ENCODE measurements around the gene RSPRY1.
"Not testable (repeated sequence)": the region's sequence is repeated elsewhere in the genome, so short reads cannot be mapped to it uniquely, and the experiment has no call there.

The RSPRY1 gene

GRCh38 chr16:57270221-57271062 is 84.3 kb downstream of the RSPRY1 start:
- in situ Hi-C loops (cut with HindIII; ENCODE audit: low pct_unique_long_range_greater_than_20kb, low sequenced_read_pairs) = no loop called here
- DNase-seq (ENCODE audit: low read depth in 1 of 2, low spot score in 1 of 2) = no peak
- TF ChIP-seq JUND (IDR thresholded peaks at IDR 0.05; ENCODE audit: low read depth) = no peak

GRCh38 chr16:57271063-57271345 is 84.9 kb downstream of the RSPRY1 start:
- no peak for DNase-seq (ENCODE audit: low read depth in 1 of 2, low spot score in 1 of 2)
- in situ Hi-C loops (cut with HindIII; ENCODE audit: low pct_unique_long_range_greater_than_20kb, low sequenced_read_pairs) = no loop called here
- no peak for TF ChIP-seq JUND (IDR thresholded peaks at IDR 0.05; ENCODE audit: low read depth)

- TF ChIP-seq JUND (IDR thresholded peaks at IDR 0.05; ENCODE audit: low read depth) = no peak
- no peak for DNase-seq (ENCODE audit: low read depth in 1 of 2, low spot score in 1 of 2)
- in situ Hi-C loops (cut with HindIII; ENCODE audit: low pct_unique_long_range_greater_than_20kb, low sequenced_read_pairs) = no loop called here
Measured at GRCh38 chr16:57271867-57272495, 85.9 kb downstream of the RSPRY1 start.

GRCh38 chr16:57273359-57273758 is 87.2 kb downstream of the RSPRY1 start:
- no peak for DNase-seq (ENCODE audit: low read depth in 1 of 2, low spot score in 1 of 2)
- no peak for TF ChIP-seq JUND (IDR thresholded peaks at IDR 0.05; ENCODE audit: low read depth)
- in situ Hi-C loops (cut with HindIII; ENCODE audit: low pct_unique_long_range_greater_than_20kb, low sequenced_read_pairs) = no loop called here

- DNase-seq (ENCODE audit: low read depth in 1 of 2, low spot score in 1 of 2) = no peak
- in situ Hi-C loops (cut with HindIII; ENCODE audit: low pct_unique_long_range_greater_than_20kb, low sequenced_read_pairs) = no loop called here
- no peak for TF ChIP-seq JUND (IDR thresholded peaks at IDR 0.05; ENCODE audit: low read depth)
Measured at GRCh38 chr16:57273826-57274225, 87.7 kb downstream of the RSPRY1 start.

DNA sequence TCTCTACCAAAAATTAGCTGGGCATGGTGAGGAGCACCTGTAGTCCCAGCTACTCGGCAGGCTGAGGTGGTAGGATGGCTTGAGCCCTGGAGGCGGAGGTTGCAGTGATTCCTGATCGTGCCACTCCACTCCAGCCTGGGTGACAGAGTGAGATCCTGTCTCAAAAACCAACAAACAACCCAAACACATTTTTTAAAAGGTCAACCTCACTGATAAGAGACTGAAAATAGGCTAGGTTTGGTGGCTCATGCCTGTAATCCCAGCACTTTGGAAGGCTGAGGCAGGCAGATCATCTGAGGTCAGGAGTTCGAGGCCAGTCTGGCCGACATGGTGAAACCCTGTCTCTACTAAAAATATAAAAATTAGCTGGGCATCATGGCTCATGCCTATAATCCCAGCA is 89.8 kb downstream of the RSPRY1 start:
- DNase-seq (ENCODE audit: low read depth in 1 of 2, low spot score in 1 of 2); in situ Hi-C loops (cut with HindIII; ENCODE audit: low pct_unique_long_range_greater_than_20kb, low sequenced_read_pairs): not testable (repeated sequence)

DNA sequence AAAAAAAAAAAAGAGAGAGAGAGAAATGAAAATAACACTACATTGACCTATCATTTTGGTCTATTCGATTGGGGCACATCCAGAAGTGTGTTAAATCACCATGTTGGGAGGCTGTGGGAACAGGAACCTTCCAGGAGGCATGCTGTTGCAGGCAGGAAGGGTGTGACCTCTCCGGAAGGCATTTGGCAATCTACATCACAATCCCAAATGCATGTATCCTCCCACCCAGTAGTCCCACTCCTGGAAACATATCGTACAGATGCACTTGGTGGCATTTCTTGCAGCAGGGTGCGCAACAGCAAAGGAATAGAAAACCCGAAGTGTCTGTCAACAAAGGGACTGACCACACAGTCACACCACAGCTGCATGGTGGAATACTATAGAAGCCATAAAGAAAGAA is 90.5 kb downstream of the RSPRY1 start:
- no peak for TF ChIP-seq JUND (IDR thresholded peaks at IDR 0.05; ENCODE audit: low read depth)
- in situ Hi-C loops (cut with HindIII; ENCODE audit: low pct_unique_long_range_greater_than_20kb, low sequenced_read_pairs) = no loop called here
- DNase-seq (ENCODE audit: low read depth in 1 of 2, low spot score in 1 of 2) = no peak

DNA sequence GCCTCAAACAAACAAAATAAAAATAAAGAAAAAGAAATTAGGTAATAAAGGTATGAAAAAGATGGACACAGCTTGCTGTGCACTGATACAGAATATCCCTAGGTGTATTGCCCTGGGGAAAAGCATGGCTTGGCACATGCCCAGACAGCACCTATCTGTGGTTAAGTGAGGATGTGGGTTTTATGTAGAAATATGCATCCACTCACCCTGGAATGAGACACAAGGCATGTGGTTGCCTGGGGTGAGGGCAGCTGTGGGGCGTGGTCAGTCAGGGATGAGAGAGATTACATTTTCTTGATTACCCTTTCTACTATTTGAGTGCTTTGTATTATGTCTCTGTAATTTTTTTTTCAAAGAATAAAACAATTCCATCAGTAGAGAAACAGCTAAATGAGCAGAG is 91.5 kb downstream of the RSPRY1 start:
- DNase-seq (ENCODE audit: low read depth in 1 of 2, low spot score in 1 of 2) = no peak
- TF ChIP-seq JUND (IDR thresholded peaks at IDR 0.05; ENCODE audit: low read depth) = no peak
- in situ Hi-C loops (cut with HindIII; ENCODE audit: low pct_unique_long_range_greater_than_20kb, low sequenced_read_pairs) = no loop called here

DNA sequence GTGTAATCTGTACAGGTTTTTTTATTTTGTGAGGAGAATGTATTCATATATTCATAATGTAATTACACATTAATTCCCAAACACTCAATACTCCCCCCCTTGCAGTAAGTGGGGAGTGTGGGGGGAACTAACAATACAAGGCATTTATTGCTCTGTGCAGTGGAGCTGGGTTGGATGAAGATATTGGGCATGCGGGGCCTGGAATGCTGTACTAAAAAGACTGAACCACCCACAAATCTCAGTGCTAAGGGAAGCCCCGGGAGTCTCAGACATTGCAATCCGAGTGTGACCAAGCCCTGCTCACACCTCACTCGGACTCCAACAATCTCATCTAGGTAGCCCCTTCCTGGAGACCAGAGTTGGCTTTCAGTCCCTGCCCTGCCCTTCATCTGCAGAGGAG is 92.4 kb downstream of the RSPRY1 start:
- DNase-seq (ENCODE audit: low read depth in 1 of 2, low spot score in 1 of 2) = no peak
- in situ Hi-C loops (cut with HindIII; ENCODE audit: low pct_unique_long_range_greater_than_20kb, low sequenced_read_pairs) = no loop called here
- TF ChIP-seq JUND (IDR thresholded peaks at IDR 0.05; ENCODE audit: low read depth) = no peak

- TF ChIP-seq JUND (IDR thresholded peaks at IDR 0.05; ENCODE audit: low read depth) = no peak
- DNase-seq (ENCODE audit: low read depth in 1 of 2, low spot score in 1 of 2) = no peak
- in situ Hi-C loops (cut with HindIII; ENCODE audit: low pct_unique_long_range_greater_than_20kb, low sequenced_read_pairs) = no loop called here
Measured at GRCh38 chr16:57279780-57280638, 93.9 kb downstream of the RSPRY1 start.

DNA sequence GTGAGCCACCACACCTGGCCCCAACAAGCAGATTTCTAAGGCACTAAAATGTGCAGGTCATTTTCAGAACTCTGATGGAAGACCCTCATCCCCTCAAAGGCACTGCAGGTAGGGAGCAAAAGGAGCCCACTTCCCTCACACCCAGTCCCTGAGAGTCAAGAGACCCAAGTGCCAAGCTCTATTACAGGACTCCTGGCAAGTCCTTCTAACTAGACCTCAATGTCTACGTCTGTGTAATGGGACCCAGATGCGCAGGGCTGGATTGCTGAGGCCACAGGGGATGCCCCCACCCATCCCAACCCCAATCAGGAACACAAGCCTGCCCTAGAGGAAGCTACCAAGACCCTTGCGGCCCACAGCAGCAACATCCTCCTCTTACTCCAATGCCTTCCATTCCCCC is 95.7 kb downstream of the RSPRY1 start:
- in situ Hi-C loops (cut with HindIII; ENCODE audit: low pct_unique_long_range_greater_than_20kb, low sequenced_read_pairs) = no loop called here
- DNase-seq (ENCODE audit: low read depth in 1 of 2, low spot score in 1 of 2) = no peak
- TF ChIP-seq JUND (IDR thresholded peaks at IDR 0.05; ENCODE audit: low read depth) = no peak

GRCh38 chr16:57282510-57283213 is 96.5 kb downstream of the RSPRY1 start:
- no peak for TF ChIP-seq JUND (IDR thresholded peaks at IDR 0.05; ENCODE audit: low read depth)
- in situ Hi-C loops (cut with HindIII; ENCODE audit: low pct_unique_long_range_greater_than_20kb, low sequenced_read_pairs) = no loop called here
- peak in 1 of 2 experiments; percentile 22 for DNase-seq (ENCODE audit: low read depth in 1 of 2, low spot score in 1 of 2)
